Measurements from ENCODE around the gene UGT1A3.

GRCh38 chr2:233679196-233679595, 49.6 kb upstream of the UGT1A3 start:
- TF ChIP-seq CTCF (IDR thresholded peaks at IDR 0.05; ENCODE audit: low read depth, low read length, missing input control) (no peak), MAX (IDR thresholded peaks at IDR 0.05) (no peak), YY1 (IDR thresholded peaks at IDR 0.05) (no peak), RAD21 (IDR thresholded peaks at IDR 0.05) (no peak), GABPA (IDR thresholded peaks at IDR 0.05 in 1 of 2, conservative IDR thresholded peaks at IDR 0.05 in 1 of 2) (no peak), TAF1 (conservative IDR thresholded peaks at IDR 0.05) (no peak), JUND (IDR thresholded peaks at IDR 0.05) (no peak), ZBTB33 (IDR thresholded peaks at IDR 0.05) (no peak), FOXA1 (IDR thresholded peaks at IDR 0.05) (no peak), EGR1 (IDR thresholded peaks at IDR 0.05; ENCODE audit: low read depth in 2 of 2) (no peak)

Measured in liver (tissue), 3 donors.